Loucy (cell line): ENCODE measurements around the gene AZI2.

Experiments
- CTCF ChIP-seq: fragments of 200-600 bp; sonication (generic); conservative IDR thresholded peaks from 2 replicates; pipeline ENCODE4 v1.5.1; 2014; ENCODE audit warnings: mild to moderate bottlenecking, antibody characterized with exemption, low read length
- EZH2phosphoT487 ChIP-seq: fragments of 200-600 bp; IDR thresholded peaks from 2 replicates; pipeline ENCODE4 v1.6.1; 2018; ENCODE audit warnings: antibody characterized with exemption, mild to moderate bottlenecking, moderate library complexity, borderline replicate concordance

GRCh38 chr3:28290863-28291300 is 57.7 kb downstream of the AZI2 start:
- no peak for TF ChIP-seq CTCF
- no peak for TF ChIP-seq EZH2phosphoT487
